Upper lobe of left lung (tissue), 6 donors: ENCODE data around the gene NPC1L1. TPM values are rescaled to one million over a fixed set of nuclear protein-coding genes. Genes with fewer than 3 reads are reported as not detected.
A peak's percentile ranks its signal among the peaks of the same experiment; 100 is the strongest.

Experiments
- ATAC-seq, 2 donors: fragments of 200-7000 bp; cut with Tn5 transposase; one replicate each; pipeline ENCODE4 v1.9.1; 2022; ENCODE audit warnings: mild to moderate bottlenecking in 2 of 2, moderate library complexity in 2 of 2; ENCODE audit not compliant: low FRiP score in 2 of 2
- DNase-seq, 2 donors: peaks; one replicate each; pipeline ENCODE4 v3.0.0-alpha.2; 2019 to 2020
- H3K27ac ChIP-seq, 4 donors: fragments of 200-600 bp; sonication (generic); one replicate each; pipeline ENCODE4 v1.5.1; 2016 to 2019
- H3K27me3 ChIP-seq, 4 donors: fragments of 200-600 bp; sonication (generic); one replicate each; pipeline ENCODE4 v1.5.1; 2017 to 2019
- H3K36me3 ChIP-seq, 4 donors: fragments of 200-600 bp; sonication (generic); one replicate each; pipeline ENCODE4 v1.5.1; 2016 to 2019
- H3K4me1 ChIP-seq, 4 donors: fragments of 200-600 bp; sonication (generic); one replicate each; pipeline ENCODE4 v1.5.1; 2018 to 2019
- H3K4me3 ChIP-seq, 4 donors: fragments of 200-600 bp; sonication (generic); one replicate each; pipeline ENCODE4 v1.5.1; 2017 to 2019; ENCODE audit warnings: mild to moderate bottlenecking in 2 of 4, moderate library complexity in 1 of 4
- H3K9me3 ChIP-seq, 4 donors: fragments of 200-600 bp; sonication (generic); one replicate each; pipeline ENCODE4 v1.5.1; 2018 to 2019
- CTCF ChIP-seq, 6 experiments: fragments of 450-650 bp in 4 of 6; fragments of 200-600 bp in 2 of 6; sonication (generic) in 2 of 6; IDR thresholded peaks; one replicate each; pipeline ENCODE4 v1.5.1; 2016 to 2019; ENCODE audit warnings: antibody characterized with exemption in 6 of 6
- EP300 ChIP-seq, 4 donors: sonication (generic); formaldehyde crosslinking; IDR thresholded peaks; one replicate each; pipeline ENCODE4 v1.5.1; 2017; ENCODE audit warnings: antibody characterized with exemption in 4 of 4, control low read depth in 2 of 4
- POLR2A ChIP-seq, 4 donors: fragments of 450-650 bp; IDR thresholded peaks; one replicate each; pipeline ENCODE4 v1.5.1; 2016 to 2017; ENCODE audit warnings: antibody characterized with exemption in 4 of 4, mild to moderate bottlenecking in 2 of 4
- POLR2AphosphoS5 ChIP-seq, 2 donors: sonication (generic); formaldehyde crosslinking; IDR thresholded peaks; one replicate each; pipeline ENCODE4 v1.5.1; 2017; ENCODE audit warnings: antibody characterized with exemption in 2 of 2
- WGBS, 2 donors: methylation state at CpG; one replicate each; pipeline ENCODE4 v1.1.5; 2017 to 2018; 5-methylcytosine and 5-hydroxymethylcytosine counted together
- total RNA-seq, 6 donors: library from RNA; depleted of rRNA in 4 of 6; stranded (reverse); fragments of >200 nt in 4 of 6; gene quantifications; one replicate each; pipeline versions ENCODE4 v1.1.0 to v1.2.1, GENCODE V29; 2016 to 2021
- donor health status: DM: no; HTN: no; CAD: no; lungs with moderate emphysema.
- donor health status: DM: no; HTN: yes; CAD: no; lungs with severe emphysema.

NPC1L1 gene
- total RNA-seq, 6 donors from 2014 or later: 0.06 to 0.55 (median 0.30) TPM; not detected in 3

DNA sequence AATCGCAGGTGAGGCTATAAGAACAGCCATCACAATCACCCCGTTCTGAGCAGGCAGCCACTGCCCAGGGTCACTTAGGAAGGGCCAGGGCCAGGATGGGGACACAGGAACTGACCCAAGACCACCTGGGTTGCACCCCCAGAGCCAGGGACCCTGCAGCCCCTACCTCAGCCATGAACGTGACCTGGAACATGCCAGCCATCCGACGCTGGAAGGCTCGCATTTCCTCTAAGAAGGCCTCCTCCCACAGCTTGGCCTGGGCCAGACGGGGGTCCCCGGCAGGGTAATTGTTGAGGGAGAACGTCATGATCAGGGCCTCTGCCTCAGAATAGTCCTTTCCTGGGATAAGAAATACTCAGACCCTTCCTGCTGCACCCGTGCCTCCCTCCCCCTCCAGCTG lies 5.0 kb downstream of the NPC1L1 start:
- Histone ChIP-seq H3K9me3 (no peaks in the 10 kb centered on the region), H3K4me3 (no peak overlapping the region), H3K4me1 (no peaks in the 10 kb centered on the region), H3K36me3 (no peaks in the 10 kb centered on the region), H3K27ac (no peak overlapping the region), H3K27me3 (no peaks in the 10 kb centered on the region)
- no peak for ATAC-seq
- no peak for TF ChIP-seq POLR2A (IDR thresholded peaks at IDR 0.05)
- no peak for TF ChIP-seq POLR2AphosphoS5 (IDR thresholded peaks at IDR 0.05)
- TF ChIP-seq EP300 (IDR thresholded peaks at IDR 0.05): no peak
- TF ChIP-seq CTCF (IDR thresholded peaks at IDR 0.05): no peak
- WGBS, 2 donors: 77 to 87% methylated on average over 5 to 9 of the region's 10 CpGs
- DNase-seq: no peak

DNA sequence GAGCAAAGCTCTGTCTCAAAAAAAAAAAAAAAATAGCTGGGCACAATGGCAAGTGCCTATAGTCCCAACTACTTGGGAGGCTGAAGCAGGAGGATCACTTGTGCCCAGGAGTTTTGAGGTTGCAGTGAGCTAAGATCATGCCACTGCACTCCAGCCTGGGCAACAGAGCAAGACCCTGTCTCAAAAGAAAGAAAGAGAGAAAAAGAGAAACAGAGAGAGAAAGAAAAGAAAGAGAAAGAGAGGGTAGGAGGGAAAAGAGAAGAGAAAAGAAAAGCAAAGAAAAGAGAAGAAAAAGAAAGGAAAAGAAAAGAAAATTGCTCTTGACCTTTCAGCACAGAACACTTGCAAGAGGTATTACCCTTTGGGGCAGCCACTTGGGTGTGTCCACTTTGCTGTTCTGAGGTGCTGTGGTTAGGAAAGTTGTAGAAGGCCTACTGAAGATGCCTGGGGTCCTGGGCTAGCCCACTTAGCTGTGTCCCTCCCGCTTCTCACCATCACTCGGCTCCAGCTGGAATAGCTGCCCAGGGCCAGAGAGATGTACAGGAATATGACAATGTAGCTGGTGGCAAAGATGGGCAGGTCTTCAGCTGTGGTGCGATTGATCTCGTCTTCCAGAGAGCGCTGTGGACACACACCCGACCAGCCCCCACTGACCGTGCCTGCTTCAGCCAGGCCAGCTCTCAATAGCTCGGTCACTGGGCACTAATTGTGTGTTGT lies 5.6 kb downstream of the NPC1L1 start:
- TF ChIP-seq POLR2AphosphoS5 (IDR thresholded peaks at IDR 0.05) (no peak), EP300 (IDR thresholded peaks at IDR 0.05) (no peak), CTCF (IDR thresholded peaks at IDR 0.05) (no peak), POLR2A (IDR thresholded peaks at IDR 0.05) (no peak)
- H3K9me3 ChIP-seq: no peaks in the 10 kb centered on the region
- no peaks in the 10 kb centered on the region for H3K36me3 ChIP-seq
- DNase-seq (no peak), ATAC-seq (no peak)
- H3K4me3 ChIP-seq: no peak overlapping the region
- no peaks in the 10 kb centered on the region for H3K4me1 ChIP-seq
- H3K27ac ChIP-seq: no peak overlapping the region
- H3K27me3 ChIP-seq: no peaks in the 10 kb centered on the region
- WGBS, 2 donors: 86 to 93% methylated on average over 4 to 8 of the region's 8 CpGs

GRCh38 chr7:44534501-44534900 lies 6.6 kb downstream of the NPC1L1 start:
- peak in 1 of 2 donors; percentile 54 for ATAC-seq
- Histone ChIP-seq H3K9me3 (no peaks in the 10 kb centered on the region), H3K4me1 (no peaks in the 10 kb centered on the region), H3K27me3 (no peaks in the 10 kb centered on the region), H3K4me3 (no peak overlapping the region), H3K36me3 (no peaks in the 10 kb centered on the region), H3K27ac (no peak overlapping the region)
- 64 to 80% methylated on average over 3 to 7 of the region's 7 CpGs for WGBS, 2 donors
- peak in 1 of 2 donors; percentile 63 for DNase-seq
- TF ChIP-seq CTCF (IDR thresholded peaks at IDR 0.05) (peak in 4 of 6 experiments; percentile 22 to 55 (median 37)), POLR2AphosphoS5 (IDR thresholded peaks at IDR 0.05) (no peak), EP300 (IDR thresholded peaks at IDR 0.05) (no peak), POLR2A (IDR thresholded peaks at IDR 0.05) (no peak)

- DNase-seq (no peak), ATAC-seq (no peak)
- TF ChIP-seq CTCF (IDR thresholded peaks at IDR 0.05): no peak
- TF ChIP-seq POLR2AphosphoS5 (IDR thresholded peaks at IDR 0.05): no peak
- no peak for TF ChIP-seq POLR2A (IDR thresholded peaks at IDR 0.05)
- TF ChIP-seq EP300 (IDR thresholded peaks at IDR 0.05): no peak
- no peaks in the 10 kb centered on the region for H3K4me1 ChIP-seq
- no peaks in the 10 kb centered on the region for H3K36me3 ChIP-seq
- H3K4me3 ChIP-seq: no peak overlapping the region
- 57 to 61% methylated on average over 5 of the region's 5 CpGs for WGBS, 2 donors
- no peaks in the 10 kb centered on the region for H3K9me3 ChIP-seq
- no peaks in the 10 kb centered on the region for H3K27me3 ChIP-seq
- no peak overlapping the region for H3K27ac ChIP-seq
Measured at GRCh38 chr7:44534087-44534486, 7.0 kb downstream of the NPC1L1 start.
